Posterior vena cava (tissue), 2 donors: ENCODE results near the gene NFIA. TPM values are rescaled to one million over a fixed set of nuclear protein-coding genes. Genes with fewer than 3 reads are reported as not detected.

ENCODE experiments used
- DNase-seq: peaks from one replicate; pipeline ENCODE4 v3.0.0-alpha.2; 2020; ENCODE audit warnings: low spot score
- intact Hi-C, 2 donors: fragments of 100-400 bp; cut with DNase I; formaldehyde crosslinking; loops; one replicate each; pipeline versions ENCODE4 v1.14.1 to v1.14.2; 2022 to 2023
- total RNA-seq, 2 donors: library from RNA; stranded (reverse); fragmentation: NEBNext Ultra II Directional; extraction: Animal tissue kit (Norgen Biotek cat#: 25700); gene quantifications; one replicate each; pipeline ENCODE4 v1.2.1, GENCODE V29; 2021
- donor health status: DM: yes; HTN: yes; CAD: no.
- donor health status: DM: yes; HTN: yes; CAD: no.

The NFIA gene
- total RNA-seq, 2 donors from 2014 or later = 117 to 183 TPM

DNA sequence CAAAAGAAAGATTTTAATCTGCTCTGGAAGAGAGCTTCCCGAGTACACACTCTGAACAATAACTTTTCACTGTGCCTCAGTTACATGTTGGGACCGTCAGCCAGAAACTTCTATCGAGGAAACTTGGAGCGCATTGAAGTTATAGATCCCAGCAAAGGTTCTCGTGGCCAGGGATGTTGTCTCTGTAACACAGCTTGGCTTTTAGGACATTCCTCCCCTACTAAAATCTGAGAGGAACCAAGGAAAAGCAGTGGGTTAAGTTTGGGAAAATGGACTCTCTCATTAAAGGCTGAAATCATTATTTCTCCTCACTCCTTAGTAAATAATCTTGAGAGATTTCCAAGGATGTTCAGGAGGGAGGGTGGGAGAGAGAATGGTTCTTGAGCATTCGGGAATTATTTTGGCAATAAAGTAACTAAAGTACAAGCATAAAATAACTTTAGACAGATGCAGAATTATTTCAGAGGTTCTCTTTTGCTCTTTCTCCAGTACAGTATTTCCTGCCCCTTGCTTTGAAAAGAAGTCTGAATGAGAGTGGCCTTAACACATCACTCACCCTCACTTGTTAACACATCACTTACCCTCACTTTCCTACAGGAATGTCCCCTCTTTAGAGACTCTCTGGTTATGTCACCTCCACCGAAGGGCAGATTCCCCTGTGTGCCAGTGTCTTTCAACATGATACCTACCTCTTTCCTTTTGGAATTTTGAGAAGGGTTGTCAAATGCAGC, 1.8 kb upstream of the NFIA start:
- no peak for DNase-seq
- intact Hi-C loops = loop anchor here (5.0 to 10.0 kb wide), 3 partner anchors 104 to 254 kb away; no protein-coding TSS in a partner anchor

DNA sequence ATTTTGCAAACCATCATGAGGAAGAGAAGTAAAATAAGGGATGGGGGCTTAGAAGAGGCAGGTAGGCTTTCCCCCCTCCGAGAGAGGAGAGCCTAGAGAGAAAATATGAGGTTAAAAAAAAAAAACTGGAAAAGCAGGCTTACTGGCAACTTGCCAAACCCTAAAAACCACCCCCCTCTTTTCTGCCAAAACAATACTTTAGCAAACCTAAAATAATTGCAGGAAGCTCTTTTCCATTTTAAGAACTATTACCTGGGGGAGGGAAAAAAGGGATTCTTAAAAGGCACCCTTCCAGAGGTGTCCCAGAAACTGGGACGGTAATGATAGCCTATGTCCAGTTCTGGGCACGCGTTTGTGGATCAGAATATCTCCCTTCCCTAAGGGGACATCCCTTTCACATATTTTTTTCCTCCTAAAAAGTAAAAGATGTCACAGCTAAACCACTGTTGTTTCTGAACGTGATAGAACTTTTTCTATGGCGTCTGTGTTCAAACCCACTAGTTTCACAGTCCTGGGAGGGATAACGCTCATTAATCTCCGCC, 1.1 kb upstream of the NFIA start:
- DNase-seq = no peak
- intact Hi-C loops = loop anchor here (5.0 to 10.0 kb wide), 3 partner anchors 104 to 254 kb away; no protein-coding TSS in a partner anchor

DNA sequence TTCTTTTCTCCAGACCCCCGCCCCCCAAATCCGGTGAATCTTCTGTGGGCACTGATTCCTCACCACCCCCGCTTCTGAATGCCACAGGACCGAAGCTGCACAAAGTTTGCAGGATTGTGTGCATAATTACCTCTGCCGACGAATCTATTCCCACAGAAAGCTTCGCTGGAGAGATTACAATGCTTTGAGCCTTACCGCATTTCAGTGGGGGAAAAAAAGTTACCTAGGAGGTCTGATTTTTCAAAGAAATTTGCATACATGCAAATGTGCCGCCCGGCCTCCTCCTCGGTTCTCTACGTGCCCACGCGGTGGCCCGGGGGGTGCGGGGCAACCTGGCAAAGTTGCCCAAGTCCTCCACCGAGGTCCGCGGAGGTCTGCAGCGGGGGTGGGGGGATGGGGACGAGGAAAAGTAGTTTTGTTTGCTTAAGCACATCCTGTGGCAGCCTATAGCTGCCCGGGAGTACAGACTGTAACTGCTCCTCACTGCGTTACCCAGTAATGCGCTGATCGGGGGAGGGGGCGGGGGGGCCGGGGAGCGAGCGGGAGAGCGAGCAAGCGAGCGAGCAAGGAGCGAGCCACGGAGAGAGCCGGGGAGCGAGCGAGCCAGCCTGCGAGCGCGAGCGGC, 563 bp upstream of the NFIA start:
- DNase-seq = peak; percentile 84
- intact Hi-C loops = loop anchor here (5.0 to 10.0 kb wide), 3 partner anchors 103 to 253 kb away; no protein-coding TSS in a partner anchor

DNA sequence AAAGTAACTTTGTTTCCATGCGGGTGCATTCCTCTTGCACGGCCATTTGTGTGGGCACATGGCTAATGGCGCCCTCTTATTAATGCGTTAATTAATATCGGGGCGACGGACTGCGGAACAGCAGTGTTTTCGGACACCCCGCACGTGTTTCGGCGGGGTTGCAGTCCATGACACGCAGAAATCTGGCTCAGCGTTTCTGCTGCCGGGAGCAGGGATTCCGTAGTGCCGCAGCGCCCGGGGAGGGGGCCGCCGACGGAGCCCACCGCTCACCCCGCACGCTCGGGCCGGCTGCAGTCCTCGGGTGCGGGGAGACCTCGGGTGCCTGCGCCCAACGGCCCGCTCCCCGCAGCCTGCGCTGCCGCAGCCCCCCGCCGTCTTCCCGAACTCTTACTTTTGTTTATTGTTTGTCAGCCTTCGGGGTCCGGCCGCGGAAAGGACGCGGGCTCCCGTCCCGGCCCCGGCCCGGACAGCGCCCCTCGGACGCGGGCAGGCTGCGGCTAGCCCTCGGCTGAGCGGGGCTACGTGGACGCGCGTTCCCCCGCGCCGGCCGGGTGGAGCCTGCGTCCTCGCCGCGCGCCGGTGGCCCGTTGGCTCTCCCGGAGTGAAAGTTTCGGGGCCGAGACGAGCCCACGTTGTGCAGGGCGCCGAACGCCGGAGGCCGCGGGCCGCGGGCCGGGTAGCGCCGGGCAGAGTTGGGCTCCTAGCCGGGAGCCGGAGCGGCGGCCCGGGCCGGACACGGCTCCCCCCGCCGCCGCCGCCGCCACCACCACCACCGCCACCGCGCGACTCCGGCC, 849 bp downstream of the NFIA start:
- intact Hi-C loops = loop anchor here (5.0 to 10.0 kb wide), 3 partner anchors 102 to 252 kb away; no protein-coding TSS in a partner anchor
- DNase-seq = peak; percentile 81

DNA sequence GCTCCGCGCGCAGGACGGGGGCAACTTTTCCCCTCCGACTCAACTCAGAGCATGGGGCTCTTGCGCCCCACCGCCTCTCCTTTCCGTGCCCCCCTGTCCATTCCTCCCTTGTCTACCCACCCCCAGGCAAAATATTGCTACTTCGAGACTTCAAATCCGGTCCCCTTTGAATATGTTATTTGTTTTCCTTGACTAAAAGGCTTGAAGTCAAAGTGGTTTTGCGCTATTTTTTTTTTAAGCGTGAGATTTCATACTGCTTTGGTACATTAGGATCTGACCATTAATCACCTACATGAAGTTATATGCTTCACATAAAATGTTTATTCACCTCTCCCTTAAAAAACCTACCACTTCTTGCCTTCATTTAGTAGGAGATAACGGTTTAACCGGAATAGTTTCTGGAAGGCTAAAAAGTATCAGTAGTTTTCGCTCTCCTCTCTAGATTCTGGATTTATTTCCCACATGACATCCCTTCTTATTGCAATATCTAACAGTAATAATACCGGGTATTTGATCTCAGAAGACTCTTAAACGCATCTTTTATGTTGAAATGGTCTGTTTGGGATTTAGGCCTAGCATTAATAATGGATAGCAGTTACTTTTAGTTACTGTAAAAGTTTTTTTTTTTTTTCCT, 1.6 kb downstream of the NFIA start:
- intact Hi-C loops = loop anchor here (5.0 to 10.0 kb wide), 3 partner anchors 101 to 251 kb away; no protein-coding TSS in a partner anchor
- no peak for DNase-seq

DNA sequence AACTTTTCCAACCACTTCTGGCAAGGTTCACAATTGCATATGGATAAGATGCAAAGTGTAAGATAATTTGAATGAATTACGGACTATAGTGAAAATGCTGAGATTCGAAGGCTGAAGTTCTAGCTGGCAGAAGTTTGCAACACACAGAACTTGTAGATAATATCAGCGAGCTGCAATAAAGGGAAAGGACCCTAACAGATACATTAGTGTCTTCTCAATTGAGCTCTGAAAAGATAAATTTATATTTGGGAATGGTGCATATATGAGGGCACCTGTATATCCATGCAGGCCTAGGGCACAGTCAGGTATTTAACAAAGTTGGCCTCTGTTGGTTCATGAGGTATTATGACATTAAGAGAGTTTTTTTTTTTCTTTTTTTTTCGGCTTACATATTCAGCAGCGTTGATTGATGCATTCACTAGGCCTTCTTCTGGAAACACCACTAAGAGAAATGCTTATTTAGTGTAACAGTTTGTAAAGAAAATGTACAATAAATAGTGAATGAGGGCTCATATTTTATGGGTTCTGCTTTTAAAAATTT, 2.2 kb downstream of the NFIA start:
- DNase-seq = no peak
- intact Hi-C loops = loop anchor here (5.0 to 10.0 kb wide), 5 partner anchors 32 to 250 kb away; no protein-coding TSS in a partner anchor

DNA sequence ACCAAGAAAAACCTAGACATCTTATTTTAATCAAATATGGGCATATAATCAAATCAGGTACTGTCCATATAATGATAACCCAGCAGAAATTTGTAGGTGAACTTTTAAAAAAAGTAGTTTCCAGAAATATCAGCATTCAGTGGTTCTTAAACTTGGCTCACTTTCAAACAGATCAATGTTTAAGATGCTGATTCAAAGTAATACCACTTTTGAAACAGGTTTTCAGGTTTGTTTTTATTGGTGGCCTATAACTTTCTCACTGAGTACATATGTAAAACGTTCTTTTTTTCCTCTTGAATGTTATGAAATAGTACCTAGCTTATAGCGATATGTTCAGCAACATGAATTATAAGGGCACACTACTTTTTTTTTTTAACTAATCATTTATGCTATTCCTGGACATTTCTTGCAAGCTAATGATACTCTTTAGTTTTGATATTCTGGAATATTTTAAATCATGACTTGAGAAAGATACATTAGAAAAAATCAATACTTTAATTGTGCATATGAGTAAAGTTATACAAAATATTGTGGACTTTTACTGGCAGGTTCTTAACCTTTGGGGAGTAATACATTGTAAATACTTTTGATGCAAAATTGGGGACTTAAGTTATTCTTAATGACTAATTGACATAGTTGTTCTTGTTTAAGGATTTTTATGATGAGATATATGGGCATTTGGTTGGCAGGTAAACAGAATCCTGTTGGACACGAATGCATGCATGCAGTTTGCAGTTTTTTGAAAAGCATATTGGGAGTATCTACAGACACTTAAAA, 3.0 kb downstream of the NFIA start:
- intact Hi-C loops = loop anchor here (5.0 to 10.0 kb wide), 4 partner anchors 33 to 249 kb away; no protein-coding TSS in a partner anchor
- no peak for DNase-seq

DNA sequence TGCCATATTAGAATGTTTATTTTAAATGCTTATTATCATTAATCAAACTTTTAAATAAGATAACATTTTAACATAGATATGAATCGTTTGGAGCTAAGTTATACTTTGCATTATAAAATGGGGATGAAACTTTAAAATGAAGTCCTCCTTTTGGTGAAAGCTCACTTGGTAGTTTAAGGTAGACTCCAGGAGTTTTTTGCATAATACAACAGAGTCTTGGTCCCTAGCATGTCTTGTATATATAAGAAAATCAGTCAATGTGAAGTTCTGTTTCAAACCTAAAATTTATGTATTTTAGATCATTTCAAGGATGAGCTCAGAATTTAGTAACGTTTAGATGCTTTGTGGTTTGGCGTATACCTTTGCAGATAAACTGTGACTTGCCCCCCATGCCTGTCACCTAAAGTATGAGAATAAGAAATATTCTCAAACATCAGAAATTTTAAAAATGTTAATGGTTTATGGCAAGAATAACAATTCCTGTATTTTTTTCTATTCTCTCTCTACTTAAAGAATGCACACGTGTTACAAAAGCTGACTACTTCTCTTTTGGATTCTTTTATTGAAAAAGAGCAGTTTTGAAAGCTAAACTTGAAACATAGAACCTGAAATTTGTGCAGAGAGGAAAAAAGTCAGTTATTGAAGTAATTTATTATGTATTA, 3.8 kb downstream of the NFIA start:
- no peak for DNase-seq
- intact Hi-C loops = loop anchor here (5.0 to 10.0 kb wide), 4 partner anchors 34 to 249 kb away; no protein-coding TSS in a partner anchor

DNA sequence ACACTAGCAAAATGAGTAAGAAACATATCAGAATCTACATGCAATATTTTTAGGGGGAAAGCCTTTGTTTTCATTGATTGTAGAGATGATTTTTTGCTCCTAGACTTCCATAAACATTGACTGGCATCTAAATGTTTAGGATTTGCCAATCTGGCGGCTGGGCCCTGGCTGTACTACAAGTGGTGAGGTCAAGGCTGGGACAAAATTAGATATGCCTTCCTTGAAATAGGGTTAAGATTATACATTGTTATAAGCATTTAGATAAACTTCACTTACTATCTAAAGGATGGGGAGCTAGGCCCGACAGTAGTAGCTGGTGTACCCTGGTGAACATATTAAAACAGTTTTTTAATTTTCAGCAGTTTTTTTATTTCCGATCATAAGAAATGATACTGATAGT, 5.2 kb downstream of the NFIA start:
- DNase-seq = no peak

DNA sequence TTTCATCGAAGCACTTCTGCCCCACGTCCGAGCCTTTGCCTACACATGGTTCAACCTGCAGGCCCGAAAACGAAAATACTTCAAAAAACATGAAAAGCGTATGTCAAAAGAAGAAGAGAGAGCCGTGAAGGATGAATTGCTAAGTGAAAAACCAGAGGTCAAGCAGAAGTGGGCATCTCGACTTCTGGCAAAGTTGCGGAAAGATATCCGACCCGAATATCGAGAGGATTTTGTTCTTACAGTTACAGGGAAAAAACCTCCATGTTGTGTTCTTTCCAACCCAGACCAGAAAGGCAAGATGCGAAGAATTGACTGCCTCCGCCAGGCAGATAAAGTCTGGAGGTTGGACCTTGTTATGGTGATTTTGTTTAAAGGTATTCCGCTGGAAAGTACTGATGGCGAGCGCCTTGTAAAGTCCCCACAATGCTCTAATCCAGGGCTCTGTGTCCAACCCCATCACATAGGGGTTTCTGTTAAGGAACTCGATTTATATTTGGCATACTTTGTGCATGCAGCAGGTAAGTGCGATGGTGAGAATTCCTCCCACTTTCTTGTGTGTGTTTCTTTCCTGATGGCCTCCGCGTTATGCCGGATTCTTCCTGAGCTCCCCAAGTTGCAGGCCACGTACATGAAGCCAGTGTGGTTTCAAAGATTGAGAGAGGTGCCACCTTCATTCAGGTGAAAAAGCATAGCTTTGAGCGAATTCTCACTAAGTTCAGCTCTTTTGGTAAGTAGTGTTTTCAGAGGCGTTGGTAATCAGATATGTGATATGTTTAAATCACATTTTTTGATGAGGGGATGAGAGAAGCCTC, 6.0 kb downstream of the NFIA start:
- DNase-seq = no peak
- intact Hi-C loops = loop anchor here (5.0 to 10.0 kb wide), 4 partner anchors 36 to 246 kb away; no protein-coding TSS in a partner anchor

More for the DNA sequence above, 5.2 kb downstream of the NFIA start:
- intact Hi-C loops = loop anchor here (5.0 to 10.0 kb wide), 4 partner anchors 35 to 247 kb away; no protein-coding TSS in a partner anchor

DNA sequence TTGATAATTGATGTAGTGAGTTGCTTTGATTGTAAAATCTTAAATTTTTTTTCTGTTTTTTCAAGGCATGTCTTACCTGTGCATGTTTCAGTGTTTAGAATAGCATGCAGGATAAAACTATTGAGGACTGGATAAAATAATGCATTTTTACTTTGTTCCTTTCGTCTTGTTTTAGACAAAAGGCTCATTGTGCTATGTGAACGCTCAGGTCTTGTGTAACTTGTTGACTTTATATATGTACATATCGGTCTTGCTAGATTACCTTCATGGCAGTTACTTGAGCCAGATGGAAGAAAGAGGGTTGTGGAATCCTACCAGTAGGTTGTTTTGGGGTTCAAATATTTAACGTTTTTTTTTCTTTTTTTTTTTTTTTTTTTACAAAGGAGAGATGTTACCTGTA, 7.0 kb downstream of the NFIA start:
- intact Hi-C loops = loop anchor here (5.0 to 10.0 kb wide), 4 partner anchors 37 to 245 kb away; no protein-coding TSS in a partner anchor

DNA sequence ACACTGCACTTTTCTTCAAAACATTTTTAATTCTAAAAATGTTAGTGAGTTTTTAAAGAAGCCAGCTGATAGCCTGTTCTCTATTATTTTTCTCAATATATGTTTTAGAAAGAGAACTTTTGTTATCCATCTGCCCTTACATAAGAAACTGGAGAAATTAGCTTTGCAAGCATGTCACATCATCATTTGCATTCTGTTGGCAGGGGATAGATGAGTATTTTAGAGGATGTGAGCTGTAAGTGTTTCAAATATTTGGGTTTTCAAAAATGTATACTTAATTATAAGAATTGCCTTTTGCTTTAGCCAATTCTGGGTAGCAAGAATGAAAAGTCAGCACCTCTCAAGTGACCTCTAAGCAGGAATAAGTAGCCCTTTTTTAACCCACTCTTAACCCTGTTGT, 7.4 kb downstream of the NFIA start:
- DNase-seq = no peak
- intact Hi-C loops = loop anchor here (5.0 to 10.0 kb wide), 4 partner anchors 37 to 245 kb away; no protein-coding TSS in a partner anchor

More for the DNA sequence above, 7.0 kb downstream of the NFIA start:
- DNase-seq = no peak

DNA sequence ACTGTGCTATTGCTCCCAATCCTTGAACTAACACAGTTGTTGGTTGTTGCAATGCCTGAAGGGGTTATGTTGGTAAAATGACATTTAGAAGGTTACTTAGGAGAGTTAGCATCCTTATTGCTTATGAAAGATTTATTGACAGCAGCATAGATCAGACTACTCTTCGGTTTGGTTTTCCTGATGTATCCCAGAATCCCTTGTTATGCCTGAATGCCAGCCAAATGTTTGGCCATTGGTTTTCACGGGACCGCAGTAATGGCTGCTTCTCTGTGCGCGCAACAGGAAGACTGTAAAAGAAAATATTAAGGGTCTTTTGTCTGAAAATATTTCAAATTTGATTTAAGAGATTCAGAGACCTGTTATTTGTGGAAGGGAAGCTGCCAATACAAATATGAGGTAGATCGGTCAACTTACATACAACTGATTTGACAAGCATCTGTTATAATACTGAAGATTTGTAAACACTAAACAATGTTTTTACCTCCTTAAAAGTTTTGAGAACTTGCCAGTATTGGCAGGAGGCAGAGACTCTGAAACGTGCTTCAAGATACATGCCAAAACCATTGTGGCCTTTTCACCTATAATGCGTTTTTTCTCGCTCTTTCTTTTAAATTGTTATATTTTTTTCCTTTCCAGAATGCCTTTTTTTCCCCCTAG, 8.3 kb downstream of the NFIA start:
- intact Hi-C loops = no loop called here
- DNase-seq = no peak

DNA sequence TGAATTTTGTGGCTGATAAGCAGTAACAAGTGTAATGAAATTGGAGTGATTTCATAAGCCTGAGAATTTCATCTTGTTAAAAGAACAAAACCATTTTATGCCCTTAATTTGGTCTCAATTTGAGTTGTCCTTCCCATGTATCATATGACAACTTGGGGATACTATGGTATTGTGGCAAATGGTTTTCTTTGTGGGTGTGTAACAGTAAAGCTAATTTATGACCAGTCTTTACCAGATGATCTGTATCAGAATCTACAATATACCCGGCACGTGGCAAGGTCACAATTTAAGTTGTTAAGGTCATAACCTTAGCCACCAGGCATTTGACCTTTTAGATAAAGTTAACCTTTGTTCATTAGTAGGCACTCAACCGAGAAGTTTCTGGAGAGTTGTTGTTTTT, 9.1 kb downstream of the NFIA start:
- no peak for DNase-seq
- intact Hi-C loops = no loop called here

DNA sequence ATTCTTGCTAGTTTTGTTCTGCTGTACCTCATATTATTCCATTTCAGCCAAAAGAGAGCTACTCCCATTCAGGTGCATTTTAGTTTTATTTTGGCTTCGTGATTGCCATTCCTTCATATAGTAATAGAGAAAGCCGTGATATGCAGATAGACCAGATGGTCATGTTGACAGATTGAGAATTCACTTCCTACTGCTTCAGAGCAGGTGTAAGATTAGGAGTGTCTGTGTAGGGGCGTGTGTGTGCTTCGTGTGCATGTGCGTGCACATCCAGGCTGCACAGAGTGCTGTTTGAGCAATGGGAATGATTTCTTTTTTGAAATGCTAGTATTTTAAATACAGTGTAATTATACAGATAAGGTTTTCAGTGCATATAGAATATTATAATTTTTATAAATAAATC, 10.3 kb downstream of the NFIA start:
- no peak for DNase-seq
- intact Hi-C loops = no loop called here
